SK-N-SH (cell line): ENCODE results near the gene FMR1NB. TPM values are rescaled to one million over a fixed set of nuclear protein-coding genes. Genes with fewer than 3 reads are reported as not detected.

Experiments used
- CTCF ChIA-PET: fragments of 300-600, 350-600 bp; formaldehyde crosslinking; extraction: SDS; loops from one replicate; lab custom pipeline; 2021; lab: Yijun Ruan, JAX
- POLR2A ChIA-PET: fragments of 350-600 bp; sonication (Branson Sonifier 250); formaldehyde crosslinking; extraction: SDS; loops from one replicate; lab custom pipeline; 2020; ENCODE audit warnings: antibody characterized with exemption, inconsistent platforms; lab: Yijun Ruan, JAX
- DNase-seq: peaks from one replicate; pipeline ENCODE4 v3.0.0; 2012
- H2AFZ ChIP-seq: fragments of 200-600 bp; sonication (generic); 2 replicates; pipeline ENCODE4 v1.8.1; 2016; ENCODE audit warnings: antibody characterized with exemption, mild to moderate bottlenecking, low read depth
- H3F3A ChIP-seq: fragments of 200-600 bp; sonication (generic); replicated peaks from 2 replicates; pipeline ENCODE3; 2016; ENCODE audit warnings: antibody characterized with exemption, mild to moderate bottlenecking; ENCODE audit not compliant: insufficient read depth
- H3K27ac ChIP-seq, 2 experiments: fragments of 200-500 bp in 1 of 2; fragments of 200-600 bp in 1 of 2; sonication (Bioruptor generic) in 1 of 2; sonication (generic), shearing (Covaris generic) in 1 of 2; 2 replicates each; pipeline versions ENCODE4 v1.5.1 to v1.6.1; 2014 to 2016; ENCODE audit warnings: low read depth in 2 of 2, inconsistent platforms in 1 of 2, low read length in 1 of 2, mild to moderate bottlenecking in 1 of 2, mixed read lengths in 1 of 2
- H3K27me3 ChIP-seq: fragments of 200-600 bp; sonication (generic), shearing (Covaris generic); 2 replicates; pipeline ENCODE4 v1.6.1; 2016; ENCODE audit warnings: mixed run types; ENCODE audit not compliant: insufficient read depth
- H3K36me3 ChIP-seq, 2 experiments: fragments of 200-500 bp in 1 of 2; fragments of 200-600 bp in 1 of 2; sonication (Bioruptor generic) in 1 of 2; sonication (generic) in 1 of 2; replicated peaks in 1 of 2; 2 replicates each; pipeline versions ENCODE3 to v1.5.1; 2014 to 2016; ENCODE audit warnings: low read length in 1 of 2, mild to moderate bottlenecking in 1 of 2; ENCODE audit not compliant: insufficient read depth in 2 of 2, control insufficient read depth in 1 of 2
- H3K4me1 ChIP-seq, 2 experiments: fragments of 200-500 bp in 1 of 2; fragments of 200-600 bp in 1 of 2; sonication (Bioruptor generic) in 1 of 2; sonication (generic), shearing (Covaris generic) in 1 of 2; 2 replicates each; pipeline versions ENCODE4 v1.5.1 to v1.6.1; 2014 to 2016; ENCODE audit warnings: low read depth in 1 of 2, low read length in 1 of 2, mixed run types in 1 of 2; ENCODE audit not compliant: insufficient read depth in 2 of 2, control insufficient read depth in 1 of 2
- H3K4me2 ChIP-seq: fragments of 200-600 bp; sonication (generic), shearing (Covaris generic); 2 replicates; pipeline ENCODE4 v1.6.1; 2017; ENCODE audit warnings: mixed run types
- H3K4me3 ChIP-seq, 2 experiments: fragments of 200-500 bp in 1 of 2; fragments of 200-600 bp in 1 of 2; sonication (Bioruptor generic) in 1 of 2; sonication (generic), shearing (Covaris generic) in 1 of 2; 2 replicates each; pipeline versions ENCODE4 v1.5.1 to v1.8.1; 2014 to 2016; ENCODE audit warnings: low read depth in 2 of 2, inconsistent platforms in 1 of 2, low read length in 1 of 2, mild to moderate bottlenecking in 1 of 2, mixed read lengths in 1 of 2, moderate library complexity in 1 of 2
- H3K79me2 ChIP-seq: fragments of 200-600 bp; sonication (generic); 2 replicates; pipeline ENCODE4 v1.8.1; 2017; ENCODE audit warnings: mild to moderate bottlenecking; ENCODE audit not compliant: insufficient read depth
- H3K9ac ChIP-seq: fragments of 200-600 bp; sonication (generic); 2 replicates; pipeline ENCODE4 v1.6.1; 2017; ENCODE audit warnings: mixed run types
- H3K9me2 ChIP-seq: fragments of 200-600 bp; sonication (generic); 2 replicates; pipeline ENCODE4 v1.6.1; 2017; ENCODE audit warnings: mixed run types
- H3K9me3 ChIP-seq: fragments of 200-600 bp; sonication (generic); 2 replicates; pipeline ENCODE4 v1.6.1; 2017; ENCODE audit warnings: mixed run types, mild to moderate bottlenecking, moderate library complexity
- H4K20me1 ChIP-seq: fragments of 200-600 bp; sonication (generic); 2 replicates; pipeline ENCODE4 v1.6.1; 2017; ENCODE audit warnings: mild to moderate bottlenecking, mixed run types; ENCODE audit not compliant: insufficient read depth
- EP300 ChIP-seq, 2 experiments: IDR thresholded peaks; 2 replicates each; pipeline versions ENCODE4 v1.4.0 to v1.6.1; 2012; ENCODE audit warnings: borderline replicate concordance in 1 of 2, low read depth in 1 of 2, low read length in 1 of 2
- FOSL2 ChIP-seq: IDR thresholded peaks from 2 replicates; pipeline ENCODE4 v1.4.0; 2012; ENCODE audit warnings: low read depth, mild to moderate bottlenecking, moderate library complexity, borderline replicate concordance
- FOXJ3 ChIP-seq: sonication (generic); formaldehyde crosslinking; IDR thresholded peaks from 2 replicates; pipeline ENCODE4 v1.5.1; 2020; ENCODE audit warnings: mild to moderate bottlenecking, missing genetic modification reagents
- FOXM1 ChIP-seq: IDR thresholded peaks from 2 replicates; pipeline ENCODE4 v1.4.0; 2012; ENCODE audit warnings: low read depth, mild to moderate bottlenecking
- GABPA ChIP-seq: IDR thresholded peaks from 2 replicates; pipeline ENCODE4 v1.4.0; 2012; ENCODE audit warnings: low read depth, mild to moderate bottlenecking
- MEF2A ChIP-seq: IDR thresholded peaks from 2 replicates; pipeline ENCODE4 v1.4.0; 2012; ENCODE audit warnings: low read depth, borderline replicate concordance
- MXI1 ChIP-seq: IDR thresholded peaks from 2 replicates; pipeline ENCODE4 v1.6.1; 2012; ENCODE audit warnings: mild to moderate bottlenecking, low read depth, low read length, improper control_type of control experiment
- POLR2AphosphoS5 ChIP-seq: IDR thresholded peaks from 2 replicates; pipeline ENCODE4 v1.6.1; 2012; ENCODE audit warnings: low read depth, low read length
- RAD21 ChIP-seq: IDR thresholded peaks from 2 replicates; pipeline ENCODE4 v1.6.1; 2012; ENCODE audit warnings: mild to moderate bottlenecking, low read length
- RCOR1 ChIP-seq: fragments of 150-350 bp; IDR thresholded peaks from 2 replicates; pipeline ENCODE4 v1.6.1; 2017; ENCODE audit warnings: antibody characterized with exemption, low read length
- SIN3A ChIP-seq: IDR thresholded peaks from 2 replicates; pipeline ENCODE4 v1.6.1; 2012; ENCODE audit warnings: low read depth, mild to moderate bottlenecking, low read length, moderate library complexity, borderline replicate concordance
- TAF1 ChIP-seq: IDR thresholded peaks from 2 replicates; pipeline ENCODE4 v1.6.1; 2012; ENCODE audit warnings: low read depth, mild to moderate bottlenecking, low read length, moderate library complexity, borderline replicate concordance
- YY1 ChIP-seq: IDR thresholded peaks from 2 replicates; pipeline ENCODE4 v1.4.0; 2012; ENCODE audit warnings: low read depth, mild to moderate bottlenecking
- WGBS: methylation state at CpG from one replicate; pipeline ENCODE4 v1.1.6; 2017; ENCODE audit warnings: low lambda C conversion rate; 5-methylcytosine and 5-hydroxymethylcytosine counted together
- polyA plus RNA-seq, 3 experiments: library from polyadenylated mRNA; depleted of rRNA; stranded (reverse); fragments of >200 nt; gene quantifications; 2 replicates each; pipeline ENCODE4 v1.2.3, GENCODE V29; 2012
- TF ChIP-seq, protein P1 (sequence below): fragments of 150-350 bp; IDR thresholded peaks from 2 replicates; pipeline ENCODE4 v1.6.1; 2017; ENCODE audit warnings: antibody characterized with exemption, low read length, low read depth, borderline replicate concordance
- TF ChIP-seq, protein P2 (sequence below): IDR thresholded peaks from 2 replicates; pipeline ENCODE4 v1.4.0; 2012; ENCODE audit warnings: low read depth, borderline replicate concordance
- TF ChIP-seq, protein P3 (sequence below): IDR thresholded peaks from 2 replicates; pipeline ENCODE4; 2012
- TF ChIP-seq, protein P4 (sequence below): IDR thresholded peaks from 2 replicates; pipeline ENCODE4 v1.4.0; 2012; ENCODE audit warnings: low read depth
- TF ChIP-seq, protein P5 (sequence below): IDR thresholded peaks from 2 replicates; pipeline ENCODE4 v1.6.1; 2012; ENCODE audit warnings: mild to moderate bottlenecking, low read depth, low read length, moderate library complexity

FMR1NB gene
- polyA plus RNA-seq, 1 of the 3 experiments (the other 2 are of a cell fraction): not detected

DNA sequence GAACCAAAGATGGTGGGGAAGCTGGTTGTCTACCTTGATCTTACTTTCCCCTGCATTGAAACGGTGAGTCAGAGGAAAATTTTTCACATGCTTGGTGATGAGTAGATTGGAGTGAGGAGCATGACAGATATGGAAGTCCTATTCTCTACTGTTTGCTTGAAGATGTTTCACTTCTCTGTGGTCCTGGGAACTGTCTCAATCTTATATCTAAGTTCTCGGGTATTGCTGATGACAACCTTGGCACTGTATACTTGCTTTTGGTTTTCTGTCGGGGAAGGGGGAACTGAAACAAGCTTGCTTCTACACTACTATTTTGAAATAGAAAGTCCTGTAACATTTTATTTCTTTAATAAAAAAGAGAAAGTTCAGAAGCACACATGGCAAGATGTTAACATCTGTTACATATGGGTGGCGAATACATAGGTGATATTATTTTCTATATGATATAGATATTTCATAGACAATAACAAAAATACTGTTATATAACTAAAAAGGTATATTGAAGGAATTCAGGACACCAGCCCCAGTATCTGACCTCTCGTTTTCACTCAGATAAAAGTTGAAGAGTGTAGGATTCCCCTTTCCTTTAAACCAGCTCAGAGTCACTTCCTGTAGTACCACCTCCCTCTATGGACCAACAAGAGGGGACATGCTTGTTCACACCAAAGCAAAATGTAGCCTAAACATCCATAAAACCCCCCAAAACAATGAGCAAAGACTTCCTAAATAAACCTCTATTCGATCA is 88.8 kb downstream of the FMR1NB start:
- TF ChIP-seq FOXM1: no peak
- no peak for TF ChIP-seq YY1
- TF ChIP-seq, protein P1, sequence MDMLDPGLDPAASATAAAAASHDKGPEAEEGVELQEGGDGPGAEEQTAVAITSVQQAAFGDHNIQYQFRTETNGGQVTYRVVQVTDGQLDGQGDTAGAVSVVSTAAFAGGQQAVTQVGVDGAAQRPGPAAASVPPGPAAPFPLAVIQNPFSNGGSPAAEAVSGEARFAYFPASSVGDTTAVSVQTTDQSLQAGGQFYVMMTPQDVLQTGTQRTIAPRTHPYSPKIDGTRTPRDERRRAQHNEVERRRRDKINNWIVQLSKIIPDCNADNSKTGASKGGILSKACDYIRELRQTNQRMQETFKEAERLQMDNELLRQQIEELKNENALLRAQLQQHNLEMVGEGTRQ: no peak
- no peak for TF ChIP-seq TAF1
- TF ChIP-seq FOSL2: no peak
- no peak for TF ChIP-seq POLR2AphosphoS5
- no peak for TF ChIP-seq RAD21
- no peak for TF ChIP-seq MEF2A
- TF ChIP-seq EP300 (IDR thresholded peaks at IDR 0.05; ENCODE audit: borderline replicate concordance in 1 of 2, low read depth in 1 of 2, low read length in 1 of 2): no peak
- TF ChIP-seq, protein P2, sequence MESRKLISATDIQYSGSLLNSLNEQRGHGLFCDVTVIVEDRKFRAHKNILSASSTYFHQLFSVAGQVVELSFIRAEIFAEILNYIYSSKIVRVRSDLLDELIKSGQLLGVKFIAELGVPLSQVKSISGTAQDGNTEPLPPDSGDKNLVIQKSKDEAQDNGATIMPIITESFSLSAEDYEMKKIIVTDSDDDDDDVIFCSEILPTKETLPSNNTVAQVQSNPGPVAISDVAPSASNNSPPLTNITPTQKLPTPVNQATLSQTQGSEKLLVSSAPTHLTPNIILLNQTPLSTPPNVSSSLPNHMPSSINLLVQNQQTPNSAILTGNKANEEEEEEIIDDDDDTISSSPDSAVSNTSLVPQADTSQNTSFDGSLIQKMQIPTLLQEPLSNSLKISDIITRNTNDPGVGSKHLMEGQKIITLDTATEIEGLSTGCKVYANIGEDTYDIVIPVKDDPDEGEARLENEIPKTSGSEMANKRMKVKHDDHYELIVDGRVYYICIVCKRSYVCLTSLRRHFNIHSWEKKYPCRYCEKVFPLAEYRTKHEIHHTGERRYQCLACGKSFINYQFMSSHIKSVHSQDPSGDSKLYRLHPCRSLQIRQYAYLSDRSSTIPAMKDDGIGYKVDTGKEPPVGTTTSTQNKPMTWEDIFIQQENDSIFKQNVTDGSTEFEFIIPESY: no peak
- TF ChIP-seq, protein P3, sequence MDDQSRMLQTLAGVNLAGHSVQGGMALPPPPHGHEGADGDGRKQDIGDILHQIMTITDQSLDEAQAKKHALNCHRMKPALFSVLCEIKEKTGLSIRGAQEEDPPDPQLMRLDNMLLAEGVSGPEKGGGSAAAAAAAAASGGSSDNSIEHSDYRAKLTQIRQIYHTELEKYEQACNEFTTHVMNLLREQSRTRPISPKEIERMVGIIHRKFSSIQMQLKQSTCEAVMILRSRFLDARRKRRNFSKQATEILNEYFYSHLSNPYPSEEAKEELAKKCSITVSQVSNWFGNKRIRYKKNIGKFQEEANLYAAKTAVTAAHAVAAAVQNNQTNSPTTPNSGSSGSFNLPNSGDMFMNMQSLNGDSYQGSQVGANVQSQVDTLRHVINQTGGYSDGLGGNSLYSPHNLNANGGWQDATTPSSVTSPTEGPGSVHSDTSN: no peak
- no peak for TF ChIP-seq GABPA
- no peak for TF ChIP-seq FOXJ3 (CRISPR knock-in tag)
- TF ChIP-seq SIN3A: no peak
- TF ChIP-seq, protein P4, sequence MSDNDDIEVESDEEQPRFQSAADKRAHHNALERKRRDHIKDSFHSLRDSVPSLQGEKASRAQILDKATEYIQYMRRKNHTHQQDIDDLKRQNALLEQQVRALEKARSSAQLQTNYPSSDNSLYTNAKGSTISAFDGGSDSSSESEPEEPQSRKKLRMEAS: no peak
- no peak for TF ChIP-seq RCOR1
- TF ChIP-seq, protein P5, sequence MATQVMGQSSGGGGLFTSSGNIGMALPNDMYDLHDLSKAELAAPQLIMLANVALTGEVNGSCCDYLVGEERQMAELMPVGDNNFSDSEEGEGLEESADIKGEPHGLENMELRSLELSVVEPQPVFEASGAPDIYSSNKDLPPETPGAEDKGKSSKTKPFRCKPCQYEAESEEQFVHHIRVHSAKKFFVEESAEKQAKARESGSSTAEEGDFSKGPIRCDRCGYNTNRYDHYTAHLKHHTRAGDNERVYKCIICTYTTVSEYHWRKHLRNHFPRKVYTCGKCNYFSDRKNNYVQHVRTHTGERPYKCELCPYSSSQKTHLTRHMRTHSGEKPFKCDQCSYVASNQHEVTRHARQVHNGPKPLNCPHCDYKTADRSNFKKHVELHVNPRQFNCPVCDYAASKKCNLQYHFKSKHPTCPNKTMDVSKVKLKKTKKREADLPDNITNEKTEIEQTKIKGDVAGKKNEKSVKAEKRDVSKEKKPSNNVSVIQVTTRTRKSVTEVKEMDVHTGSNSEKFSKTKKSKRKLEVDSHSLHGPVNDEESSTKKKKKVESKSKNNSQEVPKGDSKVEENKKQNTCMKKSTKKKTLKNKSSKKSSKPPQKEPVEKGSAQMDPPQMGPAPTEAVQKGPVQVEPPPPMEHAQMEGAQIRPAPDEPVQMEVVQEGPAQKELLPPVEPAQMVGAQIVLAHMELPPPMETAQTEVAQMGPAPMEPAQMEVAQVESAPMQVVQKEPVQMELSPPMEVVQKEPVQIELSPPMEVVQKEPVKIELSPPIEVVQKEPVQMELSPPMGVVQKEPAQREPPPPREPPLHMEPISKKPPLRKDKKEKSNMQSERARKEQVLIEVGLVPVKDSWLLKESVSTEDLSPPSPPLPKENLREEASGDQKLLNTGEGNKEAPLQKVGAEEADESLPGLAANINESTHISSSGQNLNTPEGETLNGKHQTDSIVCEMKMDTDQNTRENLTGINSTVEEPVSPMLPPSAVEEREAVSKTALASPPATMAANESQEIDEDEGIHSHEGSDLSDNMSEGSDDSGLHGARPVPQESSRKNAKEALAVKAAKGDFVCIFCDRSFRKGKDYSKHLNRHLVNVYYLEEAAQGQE: no peak
- no peak for TF ChIP-seq MXI1

More for the DNA sequence above, 88.8 kb downstream of the FMR1NB start:
- H3K4me1 ChIP-seq: no peaks in the 10 kb centered on the region
- no peaks in the 10 kb centered on the region for H3K79me2 ChIP-seq
- ChIA-PET POLR2A (no interaction called here), CTCF (no interaction called here)
- no peak for DNase-seq
- no peaks in the 10 kb centered on the region for H3K36me3 ChIP-seq
- peaks cover 7% of the 10 kb centered on the region; the same call in 1 of the 2 replicates for H3K9me3 ChIP-seq
- H3K4me2 ChIP-seq: no peak overlapping the region
- no peaks in the 10 kb centered on the region for H4K20me1 ChIP-seq
- H2AFZ ChIP-seq: no peak overlapping the region
- no peaks in the 10 kb centered on the region; the same call in 1 of the 2 replicates for H3K9me2 ChIP-seq
- WGBS: 8% methylated on average over 6 of the region's 6 CpGs
- no peaks in the 10 kb centered on the region for H3F3A ChIP-seq
- H3K4me3 ChIP-seq: no peak overlapping the region
- H3K27ac ChIP-seq: no peak overlapping the region
- no peaks in the 10 kb centered on the region for H3K27me3 ChIP-seq
- H3K9ac ChIP-seq: no peak overlapping the region
